Astrocyte of the cerebellum (primary cell): ENCODE results near the gene CLTCL1.
"Not testable (repeated sequence)": the region's sequence is repeated elsewhere in the genome, so short reads cannot be mapped to it uniquely, and the experiment has no call there.

Source experiments
- DNase-seq: peaks from one replicate; pipeline ENCODE4 v3.0.0-alpha.2; 2011; ENCODE audit warnings: low read depth
- H3K4me3 ChIP-seq: 2 replicates; pipeline ENCODE4 v1.5.1; 2011; ENCODE audit warnings: mild to moderate bottlenecking, low read depth, low read length, moderate library complexity
- in situ Hi-C: cut with HindIII; loops from 2 replicates; pipeline ENCODE4 v1.10.0; 2017; ENCODE audit warnings: low sequenced_read_pairs
- TF ChIP-seq, protein P1 (sequence below): IDR thresholded peaks from 2 replicates; pipeline ENCODE4 v1.5.1; 2012; ENCODE audit warnings: low read length, low read depth, moderate library complexity, mild to moderate bottlenecking; ENCODE audit errors: missing control alignments

Gene CLTCL1

DNA sequence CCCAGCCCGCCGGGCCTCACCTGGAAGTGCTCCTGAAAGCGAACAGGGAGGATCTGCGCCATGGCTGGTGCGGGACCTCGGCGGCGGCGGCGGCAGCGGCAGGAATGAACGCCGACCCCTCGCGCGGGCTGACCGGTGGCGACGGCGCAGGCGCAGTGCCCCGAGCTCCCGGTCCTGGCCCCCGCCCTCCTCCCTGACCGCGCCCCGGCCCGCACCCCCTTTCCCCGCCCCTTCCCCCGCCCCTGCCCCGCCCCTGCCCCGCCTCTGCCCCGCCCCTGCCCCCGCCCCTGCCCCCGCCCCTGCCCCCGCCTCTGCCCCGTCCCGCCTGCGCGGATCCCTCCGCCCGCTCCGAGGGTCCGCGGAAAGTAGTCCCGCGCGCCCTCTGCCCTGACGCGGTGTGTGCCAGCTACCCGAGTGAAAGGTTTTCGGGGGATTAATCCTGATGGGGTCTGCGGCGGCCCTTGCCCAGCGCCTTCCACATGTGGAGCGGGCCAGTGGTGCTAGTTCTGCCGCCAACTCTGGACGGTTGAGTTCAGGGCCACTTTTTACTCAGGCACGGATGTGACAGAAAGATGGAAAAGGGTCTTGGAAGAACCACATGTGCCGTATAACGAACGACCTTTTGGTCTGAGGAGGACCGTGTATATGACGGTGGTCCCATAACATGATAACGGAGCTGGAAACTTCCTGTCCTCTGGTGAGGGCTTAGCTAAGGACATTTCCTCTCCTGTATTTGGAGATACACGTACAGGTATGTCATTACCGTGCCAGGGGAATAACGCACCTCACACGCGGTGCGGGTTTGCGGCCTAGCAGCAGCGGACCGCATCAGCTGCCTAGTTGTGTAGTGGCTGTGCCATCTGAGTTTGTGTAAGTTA is at the start of gene CLTCL1:
Gene CLTCL1, minus strand, starts transcription at position 140 of the 878 bp plus-strand sequence. Its CDS starts 78 bp downstream, at position 62.
- peak; percentile 18 for DNase-seq
- TF ChIP-seq, protein P1, sequence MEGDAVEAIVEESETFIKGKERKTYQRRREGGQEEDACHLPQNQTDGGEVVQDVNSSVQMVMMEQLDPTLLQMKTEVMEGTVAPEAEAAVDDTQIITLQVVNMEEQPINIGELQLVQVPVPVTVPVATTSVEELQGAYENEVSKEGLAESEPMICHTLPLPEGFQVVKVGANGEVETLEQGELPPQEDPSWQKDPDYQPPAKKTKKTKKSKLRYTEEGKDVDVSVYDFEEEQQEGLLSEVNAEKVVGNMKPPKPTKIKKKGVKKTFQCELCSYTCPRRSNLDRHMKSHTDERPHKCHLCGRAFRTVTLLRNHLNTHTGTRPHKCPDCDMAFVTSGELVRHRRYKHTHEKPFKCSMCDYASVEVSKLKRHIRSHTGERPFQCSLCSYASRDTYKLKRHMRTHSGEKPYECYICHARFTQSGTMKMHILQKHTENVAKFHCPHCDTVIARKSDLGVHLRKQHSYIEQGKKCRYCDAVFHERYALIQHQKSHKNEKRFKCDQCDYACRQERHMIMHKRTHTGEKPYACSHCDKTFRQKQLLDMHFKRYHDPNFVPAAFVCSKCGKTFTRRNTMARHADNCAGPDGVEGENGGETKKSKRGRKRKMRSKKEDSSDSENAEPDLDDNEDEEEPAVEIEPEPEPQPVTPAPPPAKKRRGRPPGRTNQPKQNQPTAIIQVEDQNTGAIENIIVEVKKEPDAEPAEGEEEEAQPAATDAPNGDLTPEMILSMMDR: no peak
- in situ Hi-C loops: no loop called here
- H3K4me3 ChIP-seq: peak within 1 kb of the TSS; percentile 62

- in situ Hi-C loops: no loop called here
- H3K4me3 ChIP-seq: no peak overlapping the region
- no peak for DNase-seq
- TF ChIP-seq, protein P1: no peak
These were observed 45.6 kb upstream of the CLTCL1 start for GRCh38 chr22:19337137-19337536.

DNA sequence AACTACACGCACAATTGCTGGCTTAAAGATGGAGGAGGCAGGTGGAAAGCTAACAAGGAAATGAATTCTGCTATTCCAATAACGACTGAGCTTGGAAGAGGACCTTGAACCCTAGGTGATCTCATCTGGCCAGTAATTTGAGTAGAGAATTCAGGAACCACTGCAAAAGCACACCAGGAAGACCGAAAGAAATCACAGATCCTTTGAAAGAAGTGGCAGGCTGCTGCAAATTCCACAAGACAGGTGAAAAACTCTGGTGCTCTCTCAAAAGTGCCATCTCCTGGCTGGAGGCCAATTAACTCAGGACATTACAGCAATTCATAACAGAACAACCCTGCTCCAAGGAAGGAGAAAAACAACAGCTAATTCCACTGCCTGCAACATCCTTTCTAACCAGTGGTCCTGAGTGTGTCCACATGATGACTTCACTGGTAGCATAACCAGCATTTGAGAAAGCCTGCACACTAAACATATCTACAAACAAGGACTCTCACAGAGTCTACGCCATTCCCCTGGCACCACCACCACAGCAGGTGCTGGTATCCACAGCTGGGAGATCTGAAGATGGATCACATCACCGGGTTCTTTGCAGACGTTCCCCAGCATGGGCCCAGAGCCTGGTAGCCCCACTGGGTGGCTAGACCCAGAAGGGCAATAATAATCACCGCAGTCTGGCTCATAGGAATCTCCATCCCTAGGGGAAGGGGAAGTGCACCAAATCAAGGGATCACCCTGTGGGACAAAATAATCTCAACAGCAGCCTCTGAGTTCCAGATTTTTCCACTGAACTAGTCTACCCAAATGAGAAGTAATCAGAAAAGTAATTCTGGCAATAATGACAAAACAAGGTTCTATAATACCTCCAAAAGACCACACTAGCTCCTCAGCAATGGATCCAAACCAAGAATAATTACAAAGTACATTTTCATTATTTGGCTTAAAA is 44.9 kb upstream of the CLTCL1 start:
- in situ Hi-C loops: no loop called here
- TF ChIP-seq, protein P1: no peak
- DNase-seq: no peak
- H3K4me3 ChIP-seq: no peak overlapping the region

DNA sequence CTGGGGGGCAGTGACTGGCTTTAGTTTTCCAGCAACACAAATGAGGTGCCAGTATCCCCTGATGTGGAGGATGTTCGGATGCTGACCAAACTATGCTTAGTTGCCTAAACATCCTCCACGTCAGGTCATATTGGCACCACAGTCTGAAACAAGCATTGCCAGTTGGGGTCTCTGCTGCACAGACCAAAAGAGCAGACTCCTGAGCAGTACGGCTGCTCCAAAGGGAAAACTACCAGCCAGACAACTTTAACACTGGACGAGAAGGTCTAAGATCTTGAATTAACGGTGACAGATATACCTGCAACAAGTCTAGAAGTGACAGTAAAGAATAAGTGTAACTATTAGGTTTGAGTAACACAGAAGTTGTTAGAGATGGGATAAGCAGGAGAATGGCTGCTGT is 40.5 kb upstream of the CLTCL1 start:
- DNase-seq: no peak
- no peak overlapping the region for H3K4me3 ChIP-seq
- TF ChIP-seq, protein P1: no peak
- in situ Hi-C loops: no loop called here

DNA sequence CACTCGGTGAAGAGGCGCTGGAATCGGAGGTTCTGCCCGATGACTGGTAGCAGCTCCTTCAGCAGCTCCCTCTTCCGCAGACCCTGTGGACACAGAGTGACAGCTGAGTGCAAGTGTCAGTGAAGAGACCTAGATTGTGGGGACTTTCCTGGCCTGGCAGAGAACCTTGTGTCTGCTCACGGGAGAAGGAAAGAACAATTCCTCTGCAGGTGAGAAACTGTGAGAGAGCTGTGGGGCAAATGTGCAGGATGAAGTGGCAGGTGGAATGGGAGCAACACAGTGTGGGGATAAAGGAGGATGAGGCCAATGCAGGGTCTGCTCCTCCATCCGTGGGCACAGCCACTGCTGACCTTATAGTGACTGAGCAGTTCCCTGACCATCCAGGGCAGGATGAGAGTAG is 40.0 kb upstream of the CLTCL1 start:
- H3K4me3 ChIP-seq: no peak overlapping the region
- DNase-seq: no peak
- TF ChIP-seq, protein P1: no peak
- in situ Hi-C loops: no loop called here

- in situ Hi-C loops: no loop called here
- TF ChIP-seq, protein P1: no peak
- DNase-seq: no peak
- no peak overlapping the region for H3K4me3 ChIP-seq
These were observed 39.4 kb upstream of the CLTCL1 start for GRCh38 chr22:19330865-19331418.

- DNase-seq, in situ Hi-C loops, H3K4me3 ChIP-seq: not testable (repeated sequence)
These were observed 38.7 kb upstream of the CLTCL1 start for GRCh38 chr22:19330205-19330604.
